CD14-positive monocyte (primary cell): Measurements from ENCODE around the gene PSMD3. TPM values are rescaled to one million over a fixed set of nuclear protein-coding genes. Genes with fewer than 3 reads are reported as not detected.

Experiments used
- DNase-seq, 3 donors: peaks; one replicate each; pipeline ENCODE4 v3.0.0-alpha.2; 2011 to 2022
- H2AFZ ChIP-seq: 2 replicates; pipeline ENCODE4 v1.6.0; 2012; ENCODE audit warnings: mild to moderate bottlenecking, low read depth, low read length, inconsistent platforms; ENCODE audit not compliant: insufficient read depth, poor library complexity, severe bottlenecking
- H3K27ac ChIP-seq, 2 donors: 1 replicate in 1 of 2; 2 replicates in 1 of 2; pipeline ENCODE4 v1.5.1; 2012 to 2013; ENCODE audit warnings: low read length in 2 of 2, control low read depth in 1 of 2, inconsistent platforms in 1 of 2, low read depth in 1 of 2, mild to moderate bottlenecking in 1 of 2
- H3K27me3 ChIP-seq, 2 donors: one replicate each; pipeline versions ENCODE4 v1.6.0 to v1.6.1; 2011 to 2013; ENCODE audit warnings: low read length in 2 of 2; ENCODE audit not compliant: control insufficient read depth in 2 of 2, insufficient read depth in 2 of 2
- H3K36me3 ChIP-seq, 2 donors: replicated peaks in 1 of 2; 1 replicate in 1 of 2; 2 replicates in 1 of 2; pipeline versions ENCODE4 v1.5.1 to v1.6.1; 2012 to 2013; ENCODE audit warnings: low read length in 2 of 2, control low read depth in 1 of 2, inconsistent platforms in 1 of 2, mild to moderate bottlenecking in 1 of 2; ENCODE audit not compliant: insufficient read depth in 2 of 2, control insufficient read depth in 1 of 2
- H3K4me1 ChIP-seq, 2 donors: 1 replicate in 1 of 2; 2 replicates in 1 of 2; pipeline versions ENCODE4 v1.5.1 to v1.6.1; 2012 to 2013; ENCODE audit warnings: low read length in 2 of 2, control low read depth in 1 of 2, inconsistent platforms in 1 of 2, mild to moderate bottlenecking in 1 of 2, moderate library complexity in 1 of 2; ENCODE audit not compliant: insufficient read depth in 2 of 2, control insufficient read depth in 1 of 2
- H3K4me2 ChIP-seq: replicated peaks from 2 replicates; pipeline ENCODE3; 2012; ENCODE audit warnings: low read length, moderate library complexity, mild to moderate bottlenecking; ENCODE audit not compliant: poor library complexity, severe bottlenecking; ENCODE audit errors: extremely low read depth
- H3K4me3 ChIP-seq, 3 experiments: fragments of 200-600 bp in 1 of 3; sonication (generic) in 1 of 3; replicated peaks in 1 of 3; 1 replicate in 2 of 3; 2 replicates in 1 of 3; pipeline ENCODE4 v1.5.1; 2011 to 2013; ENCODE audit warnings: low read length in 3 of 3, mild to moderate bottlenecking in 3 of 3, control low read depth in 2 of 3, low read depth in 2 of 3, inconsistent platforms in 1 of 3, moderate library complexity in 1 of 3
- H3K79me2 ChIP-seq: 2 replicates; pipeline ENCODE4 v1.6.0; 2012; ENCODE audit warnings: mild to moderate bottlenecking, control low read depth, inconsistent platforms, low read length, moderate library complexity; ENCODE audit not compliant: insufficient read depth
- H3K9ac ChIP-seq: 2 replicates; pipeline ENCODE4 v1.6.0; 2017; ENCODE audit warnings: low read length, mild to moderate bottlenecking; ENCODE audit not compliant: insufficient read depth, poor library complexity, severe bottlenecking
- H3K9me3 ChIP-seq, 2 donors: replicated peaks in 1 of 2; 1 replicate in 1 of 2; 2 replicates in 1 of 2; pipeline versions ENCODE4 v1.5.1 to v1.6.1; 2012 to 2013; ENCODE audit warnings: low read length in 2 of 2, control low read depth in 1 of 2; ENCODE audit not compliant: control insufficient read depth in 1 of 2, insufficient read depth in 1 of 2
- H4K20me1 ChIP-seq: 2 replicates; pipeline ENCODE4 v1.6.0; 2012; ENCODE audit warnings: mild to moderate bottlenecking, low read length, control low read depth, moderate library complexity; ENCODE audit not compliant: insufficient read depth
- H3K27ac Mint-ChIP-seq, 7 donors: one replicate each; pipeline ENCODE4 v1.8.0; 2020; ENCODE audit warnings: mild to moderate bottlenecking in 7 of 7, mixed read lengths in 7 of 7, moderate library complexity in 6 of 7, inconsistent platforms in 2 of 7
- H3K27me3 Mint-ChIP-seq, 3 donors: one replicate each; pipeline ENCODE4 v1.8.0; 2021 to 2022; ENCODE audit warnings: low read depth in 3 of 3, mild to moderate bottlenecking in 3 of 3, mixed read lengths in 3 of 3, moderate library complexity in 3 of 3, inconsistent platforms in 1 of 3
- H3K36me3 Mint-ChIP-seq, 2 donors: one replicate each; pipeline ENCODE4 v1.8.0; 2020; ENCODE audit warnings: mixed read lengths in 2 of 2, inconsistent platforms in 1 of 2, mild to moderate bottlenecking in 1 of 2
- H3K4me1 Mint-ChIP-seq: one replicate; pipeline ENCODE4 v1.8.0; 2020; ENCODE audit warnings: mild to moderate bottlenecking, mixed read lengths
- H3K4me3 Mint-ChIP-seq, 2 donors: one replicate each; pipeline ENCODE4 v1.8.0; 2020; ENCODE audit warnings: mild to moderate bottlenecking in 2 of 2, mixed read lengths in 2 of 2, moderate library complexity in 1 of 2
- H3K9me3 Mint-ChIP-seq, 7 donors: one replicate each; pipeline ENCODE4 v1.8.0; 2020 to 2022; ENCODE audit warnings: mixed read lengths in 7 of 7, mild to moderate bottlenecking in 6 of 7, moderate library complexity in 6 of 7, inconsistent platforms in 2 of 7
- WGBS: methylation state at CpG from one replicate; pipeline ENCODE4 v1.1.5; 2013; ENCODE audit warnings: missing lambda C conversion rate; ENCODE audit not compliant: insufficient coverage; 5-methylcytosine and 5-hydroxymethylcytosine counted together
- intact Hi-C, 2 donors: fragments of 100-400 bp; cut with micrococcal nuclease; formaldehyde crosslinking; loops; one replicate each; pipeline versions ENCODE4 v1.15.0 to v1.15.1; 2023
- polyA plus RNA-seq, 3 donors: library from polyadenylated mRNA; depleted of rRNA in 1 of 3; unstranded in 2 of 3; stranded (reverse) in 1 of 3; fragments of 300-500 nt in 2 of 3; fragments of >200 nt in 1 of 3; fragmentation: Illumina TruSeq in 2 of 3; gene quantifications; 1 replicate in 2 of 3; 2 replicates in 1 of 3; pipeline ENCODE4 v1.2.3, GENCODE V29; 2012 to 2021
- TF ChIP-seq, protein P1 (sequence below): fragments of 200-600 bp; IDR thresholded peaks from one replicate; pipeline ENCODE4 v1.8.0; 2022; ENCODE audit warnings: antibody characterized with exemption, mild to moderate bottlenecking

The PSMD3 gene
- polyA plus RNA-seq, 3 donors: 48.4 to 63.2 (median 48.8) TPM

DNA sequence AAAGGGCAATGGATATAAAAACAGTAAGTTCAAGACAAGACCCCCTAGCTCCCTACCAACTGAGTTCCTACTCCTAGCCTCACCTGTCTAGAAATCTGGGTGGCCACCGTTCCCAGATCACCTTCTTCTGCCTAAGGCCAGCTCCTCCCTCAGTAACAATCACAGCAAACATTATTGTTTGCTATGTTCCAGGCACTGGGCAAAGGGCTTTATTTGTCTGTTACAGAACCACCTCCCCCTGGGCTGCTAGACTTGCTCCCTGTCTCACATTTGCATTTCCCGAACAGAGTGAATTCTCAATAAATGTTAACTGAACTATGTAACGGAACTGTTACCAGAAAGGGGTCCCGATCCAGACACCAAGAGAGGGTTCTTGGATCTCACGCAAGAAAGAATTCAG is 46.3 kb upstream of the PSMD3 start:
- no peak overlapping the region for H3K9ac ChIP-seq
- no peaks in the 10 kb centered on the region for H4K20me1 ChIP-seq
- Mint-ChIP-seq H3K9me3 (peaks cover 0 to 2% (median 0%) of the 10 kb centered on the region in 7 donors), H3K36me3 (no peaks in the 10 kb centered on the region), H3K27ac (no peak overlapping the region), H3K4me1 (peaks cover 4% of the 10 kb centered on the region), H3K27me3 (peaks cover 0 to 1% (median 0%) of the 10 kb centered on the region in 3 donors), H3K4me3 (no peak overlapping the region)
- no peaks in the 10 kb centered on the region for H3K9me3 ChIP-seq
- H3K4me1 ChIP-seq: peaks cover 0 to 5% of the 10 kb centered on the region in 2 donors
- intact Hi-C loops: no loop called here
- H3K27me3 ChIP-seq: no peaks in the 10 kb centered on the region
- TF ChIP-seq, protein P1, sequence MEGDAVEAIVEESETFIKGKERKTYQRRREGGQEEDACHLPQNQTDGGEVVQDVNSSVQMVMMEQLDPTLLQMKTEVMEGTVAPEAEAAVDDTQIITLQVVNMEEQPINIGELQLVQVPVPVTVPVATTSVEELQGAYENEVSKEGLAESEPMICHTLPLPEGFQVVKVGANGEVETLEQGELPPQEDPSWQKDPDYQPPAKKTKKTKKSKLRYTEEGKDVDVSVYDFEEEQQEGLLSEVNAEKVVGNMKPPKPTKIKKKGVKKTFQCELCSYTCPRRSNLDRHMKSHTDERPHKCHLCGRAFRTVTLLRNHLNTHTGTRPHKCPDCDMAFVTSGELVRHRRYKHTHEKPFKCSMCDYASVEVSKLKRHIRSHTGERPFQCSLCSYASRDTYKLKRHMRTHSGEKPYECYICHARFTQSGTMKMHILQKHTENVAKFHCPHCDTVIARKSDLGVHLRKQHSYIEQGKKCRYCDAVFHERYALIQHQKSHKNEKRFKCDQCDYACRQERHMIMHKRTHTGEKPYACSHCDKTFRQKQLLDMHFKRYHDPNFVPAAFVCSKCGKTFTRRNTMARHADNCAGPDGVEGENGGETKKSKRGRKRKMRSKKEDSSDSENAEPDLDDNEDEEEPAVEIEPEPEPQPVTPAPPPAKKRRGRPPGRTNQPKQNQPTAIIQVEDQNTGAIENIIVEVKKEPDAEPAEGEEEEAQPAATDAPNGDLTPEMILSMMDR: no peak
- H3K79me2 ChIP-seq: no peaks in the 10 kb centered on the region
- WGBS: 97% methylated on average over 4 of the region's 5 CpGs
- no peaks in the 10 kb centered on the region for H3K36me3 ChIP-seq
- no peak overlapping the region for H3K4me2 ChIP-seq
- no peak overlapping the region for H2AFZ ChIP-seq
- no peak overlapping the region for H3K4me3 ChIP-seq
- no peak for DNase-seq
- no peak overlapping the region for H3K27ac ChIP-seq

DNA sequence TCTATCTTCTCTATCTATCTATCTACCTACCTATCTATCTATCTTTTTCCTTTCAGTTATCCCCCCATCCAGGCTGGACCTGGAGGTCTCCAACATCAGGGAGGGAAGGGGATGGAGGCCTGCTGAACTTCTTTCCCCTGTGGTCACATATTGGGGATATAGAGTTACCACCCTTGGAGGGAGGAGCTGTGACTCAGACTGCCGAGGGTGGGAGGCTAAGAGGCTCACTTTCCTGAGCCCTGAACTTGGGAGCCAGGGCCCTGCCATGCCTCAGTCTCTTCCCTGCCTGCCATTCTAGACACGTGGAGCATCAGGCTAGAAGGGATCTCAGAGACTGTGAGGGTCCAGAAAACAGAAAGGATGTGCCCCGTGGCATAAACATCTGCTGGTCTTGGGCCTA is 44.7 kb upstream of the PSMD3 start:
- no peak overlapping the region for H3K4me3 Mint-ChIP-seq
- H3K4me1 Mint-ChIP-seq: peaks cover 2% of the 10 kb centered on the region
- Histone ChIP-seq H3K36me3 (no peaks in the 10 kb centered on the region), H3K9ac (no peak overlapping the region), H4K20me1 (no peaks in the 10 kb centered on the region), H3K27ac (no peak overlapping the region), H3K9me3 (no peaks in the 10 kb centered on the region), H3K79me2 (no peaks in the 10 kb centered on the region), H3K4me2 (no peak overlapping the region), H2AFZ (no peak overlapping the region), H3K4me1 (no peaks in the 10 kb centered on the region), H3K4me3 (no peak overlapping the region), H3K27me3 (no peaks in the 10 kb centered on the region)
- intact Hi-C loops: no loop called here
- DNase-seq: no peak
- H3K9me3 Mint-ChIP-seq: no peaks in the 10 kb centered on the region
- 96% methylated on average over 2 of the region's 3 CpGs for WGBS
- TF ChIP-seq, protein P1: no peak
- no peak overlapping the region for H3K27ac Mint-ChIP-seq
- H3K36me3 Mint-ChIP-seq: no peaks in the 10 kb centered on the region
- H3K27me3 Mint-ChIP-seq: peaks cover 0 to 4% (median 0%) of the 10 kb centered on the region in 3 donors
